Chondrocyte (in vitro differentiated cells): ENCODE data around the gene ASTN2. TPM values are rescaled to one million over a fixed set of nuclear protein-coding genes. Genes with fewer than 3 reads are reported as not detected.

Experiments
- DNase-seq: peaks from one replicate; pipeline ENCODE4 v3.0.0; 2021; ENCODE audit warnings: mixed read lengths, low spot score
- H3K27ac Mint-ChIP-seq: one replicate; pipeline ENCODE4 v1.8.0; 2021; ENCODE audit warnings: mild to moderate bottlenecking, moderate library complexity, mixed read lengths; ENCODE audit not compliant: unreplicated experiment
- H3K27me3 Mint-ChIP-seq: 2 replicates; pipeline ENCODE4 v1.8.0; 2021; ENCODE audit warnings: low read depth, mixed read lengths
- H3K36me3 Mint-ChIP-seq: 2 replicates; pipeline ENCODE4 v1.8.0; 2021; ENCODE audit warnings: low read depth, mixed read lengths
- H3K4me1 Mint-ChIP-seq: 2 replicates; pipeline ENCODE4 v1.8.0; 2021; ENCODE audit warnings: low read depth, mild to moderate bottlenecking, mixed read lengths
- H3K4me3 Mint-ChIP-seq: one replicate; pipeline ENCODE4 v1.8.0; 2021; ENCODE audit warnings: mild to moderate bottlenecking, moderate library complexity, mixed read lengths; ENCODE audit not compliant: unreplicated experiment
- H3K9me3 Mint-ChIP-seq: 2 replicates; pipeline ENCODE4 v1.8.0; 2021; ENCODE audit warnings: low read depth, mixed read lengths
- CTCF ChIP-seq: fragments of 200-600 bp; sonication (generic); IDR thresholded peaks from 2 replicates; pipeline ENCODE4 v1.5.0; 2021; ENCODE audit warnings: antibody characterized with exemption, mild to moderate bottlenecking, moderate library complexity
- total RNA-seq: library from RNA; stranded (reverse); gene quantifications from 3 replicates; pipeline ENCODE4 v1.2.1, GENCODE V29; 2021

Gene ASTN2
- total RNA-seq, 1 donor from 2014 or later: 3.6 TPM

DNA sequence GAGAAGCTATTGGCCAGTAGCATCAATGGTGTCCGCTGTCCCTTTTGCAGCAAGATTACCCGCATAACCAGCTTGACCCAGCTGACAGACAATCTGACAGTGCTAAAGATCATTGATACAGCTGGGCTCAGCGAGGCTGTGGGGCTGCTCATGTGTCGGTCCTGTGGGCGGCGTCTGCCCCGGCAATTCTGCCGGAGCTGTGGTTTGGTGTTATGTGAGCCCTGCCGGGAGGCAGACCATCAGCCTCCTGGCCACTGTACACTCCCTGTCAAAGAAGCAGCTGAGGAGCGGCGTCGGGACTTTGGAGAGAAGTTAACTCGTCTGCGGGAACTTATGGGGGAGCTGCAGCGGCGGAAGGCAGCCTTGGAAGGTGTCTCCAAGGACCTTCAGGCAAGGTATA lies 717.0 kb downstream of the ASTN2 start:
- Mint-ChIP-seq H3K9me3 (no peaks in the 10 kb centered on the region), H3K4me1 (peaks cover 75% of the 10 kb centered on the region), H3K36me3 (peaks cover 41% of the 10 kb centered on the region), H3K27me3 (no peaks in the 10 kb centered on the region), H3K4me3 (peak overlapping the region; percentile 8), H3K27ac (peak overlapping the region; percentile 90)
- TF ChIP-seq CTCF: no peak
- peak; percentile 83 for DNase-seq

GRCh38 chr9:116697362-116697761 lies 717.5 kb downstream of the ASTN2 start:
- no peak for DNase-seq
- Mint-ChIP-seq H3K4me1 (peaks cover 79% of the 10 kb centered on the region), H3K9me3 (no peaks in the 10 kb centered on the region), H3K4me3 (peak overlapping the region; percentile 8), H3K27me3 (no peaks in the 10 kb centered on the region), H3K36me3 (peaks cover 41% of the 10 kb centered on the region), H3K27ac (peak overlapping the region; percentile 90)
- no peak for TF ChIP-seq CTCF

DNA sequence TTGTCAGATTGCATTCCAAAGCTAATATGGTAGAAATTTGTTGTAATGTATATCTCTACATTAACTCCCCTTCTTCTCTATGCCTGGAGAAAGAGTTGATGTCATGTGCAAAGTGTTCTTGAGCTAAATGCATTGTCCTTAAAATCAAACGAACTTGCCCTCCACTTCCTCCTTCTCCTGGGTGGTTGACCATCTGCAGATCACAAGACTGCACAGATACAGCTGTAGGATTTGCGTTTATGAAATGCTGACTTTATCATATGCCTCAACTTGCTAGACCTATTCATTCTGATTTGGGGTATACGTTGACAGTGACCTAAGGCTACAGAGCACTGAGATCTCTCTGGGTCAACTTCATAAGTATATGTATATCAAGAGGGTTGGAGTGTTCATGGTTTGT lies 719.4 kb downstream of the ASTN2 start:
- H3K36me3 Mint-ChIP-seq: peaks cover 29% of the 10 kb centered on the region
- no peaks in the 10 kb centered on the region for H3K27me3 Mint-ChIP-seq
- no peak overlapping the region for H3K4me3 Mint-ChIP-seq
- no peak for DNase-seq
- H3K4me1 Mint-ChIP-seq: peaks cover 81% of the 10 kb centered on the region
- peak overlapping the region; percentile 72 for H3K27ac Mint-ChIP-seq
- no peaks in the 10 kb centered on the region for H3K9me3 Mint-ChIP-seq
- no peak for TF ChIP-seq CTCF

GRCh38 chr9:116694785-116695291 lies 720.0 kb downstream of the ASTN2 start:
- no peak for TF ChIP-seq CTCF
- DNase-seq: no peak
- Mint-ChIP-seq H3K27ac (peak overlapping the region; percentile 72), H3K36me3 (peaks cover 23% of the 10 kb centered on the region), H3K9me3 (no peaks in the 10 kb centered on the region), H3K27me3 (no peaks in the 10 kb centered on the region), H3K4me1 (peaks cover 82% of the 10 kb centered on the region), H3K4me3 (no peak overlapping the region)

DNA sequence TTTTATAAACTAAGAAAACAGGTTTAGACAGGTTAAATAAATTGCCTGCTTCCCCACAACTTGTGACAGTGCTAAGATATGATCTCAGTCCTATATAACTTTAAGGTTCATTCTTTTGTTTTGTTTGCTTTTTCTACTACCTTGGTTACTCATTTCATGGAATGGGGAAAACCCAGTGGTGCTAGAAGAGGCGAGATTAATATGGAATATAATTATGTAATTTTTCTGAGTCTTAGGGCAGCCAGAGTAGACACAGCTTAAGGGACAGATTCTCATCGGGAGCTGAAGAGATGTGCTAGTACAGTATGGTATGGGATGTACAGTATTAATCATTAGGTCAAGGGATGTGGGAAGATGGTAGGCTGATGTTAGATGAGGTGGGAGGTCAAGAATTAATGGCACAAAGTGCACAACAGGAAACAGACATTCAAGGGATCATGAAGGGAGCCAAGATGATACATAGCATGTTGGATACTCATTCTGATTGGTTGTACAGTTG lies 721.6 kb downstream of the ASTN2 start:
- Mint-ChIP-seq H3K36me3 (peaks cover 10% of the 10 kb centered on the region), H3K27ac (peak overlapping the region; percentile 65), H3K4me1 (peaks cover 95% of the 10 kb centered on the region), H3K4me3 (no peak overlapping the region), H3K9me3 (no peaks in the 10 kb centered on the region), H3K27me3 (no peaks in the 10 kb centered on the region)
- no peak for TF ChIP-seq CTCF
- no peak for DNase-seq
